ENCODE measurements around the gene TRPC4AP.

Gene TRPC4AP

GRCh38 chr20:34989670-34990069, 102.9 kb downstream of the TRPC4AP start:
- no peak for FAIRE-seq

DNA sequence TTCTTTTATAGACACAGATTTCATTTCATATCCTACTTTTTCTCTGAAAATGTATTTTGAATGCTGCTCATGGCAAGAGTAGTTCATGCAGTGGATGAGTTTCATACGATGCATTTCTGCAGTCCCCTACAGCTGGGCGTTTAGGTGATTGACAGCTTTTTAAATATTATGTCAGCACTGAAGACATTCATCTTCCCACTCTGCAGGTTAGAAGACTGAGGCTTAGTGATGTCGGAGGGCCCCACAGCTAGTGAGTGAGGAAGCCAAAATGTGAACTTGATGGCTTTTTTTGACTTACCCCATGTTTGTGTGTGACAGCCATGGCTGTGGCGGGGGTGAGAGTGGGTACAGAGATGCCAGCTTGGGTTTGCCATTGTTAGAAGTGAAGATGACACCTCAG, 103.5 kb downstream of the TRPC4AP start:
- FAIRE-seq (no peak), DNase-seq (ENCODE audit: low spot score) (no peak)

More at GRCh38 chr20:34989670-34990069, 102.9 kb downstream of the TRPC4AP start:
- no peak for DNase-seq (ENCODE audit: low spot score)

GRCh38 chr20:34988191-34988540, 104.4 kb downstream of the TRPC4AP start:
- FAIRE-seq: no peak
- DNase-seq (ENCODE audit: low spot score): no peak

- DNase-seq (ENCODE audit: low spot score) (no peak), FAIRE-seq (no peak)
Observed at GRCh38 chr20:34987288-34988190, 105.1 kb downstream of the TRPC4AP start.

- DNase-seq (ENCODE audit: low spot score): no peak
Observed at GRCh38 chr20:34986311-34987287, 106.0 kb downstream of the TRPC4AP start.

GRCh38 chr20:34985461-34986310, 106.9 kb downstream of the TRPC4AP start:
- FAIRE-seq (no peak), DNase-seq (ENCODE audit: low spot score) (no peak)

More at GRCh38 chr20:34986311-34987287, 106.0 kb downstream of the TRPC4AP start:
- no peak for FAIRE-seq

DNA sequence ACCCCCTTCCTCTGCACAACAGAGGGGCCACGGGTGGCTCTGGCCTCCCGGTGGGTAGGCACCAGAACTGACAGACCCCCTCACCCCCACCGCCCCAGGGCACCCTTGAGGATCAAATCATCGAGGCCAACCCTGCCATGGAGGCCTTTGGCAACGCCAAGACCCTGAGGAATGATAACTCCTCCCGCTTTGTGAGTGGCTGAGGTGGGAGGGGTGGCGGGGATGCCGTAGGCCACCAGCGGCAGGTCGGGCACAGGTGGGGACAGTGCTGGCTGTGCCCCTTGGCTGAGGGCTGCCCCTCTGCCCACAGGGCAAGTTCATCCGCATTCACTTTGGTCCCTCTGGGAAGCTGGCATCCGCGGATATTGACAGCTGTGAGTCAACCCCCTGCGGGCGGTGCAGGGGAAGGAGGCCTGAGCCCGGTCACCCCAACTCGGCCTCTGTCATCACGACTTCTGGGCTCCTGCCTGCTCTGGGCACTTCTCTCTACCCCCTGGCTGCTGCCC, 107.8 kb downstream of the TRPC4AP start:
- no peak for DNase-seq (ENCODE audit: low spot score)
- FAIRE-seq: no peak

- DNase-seq (ENCODE audit: low spot score): no peak
- FAIRE-seq: no peak
Observed at GRCh38 chr20:34983995-34984735, 108.4 kb downstream of the TRPC4AP start.

DNA sequence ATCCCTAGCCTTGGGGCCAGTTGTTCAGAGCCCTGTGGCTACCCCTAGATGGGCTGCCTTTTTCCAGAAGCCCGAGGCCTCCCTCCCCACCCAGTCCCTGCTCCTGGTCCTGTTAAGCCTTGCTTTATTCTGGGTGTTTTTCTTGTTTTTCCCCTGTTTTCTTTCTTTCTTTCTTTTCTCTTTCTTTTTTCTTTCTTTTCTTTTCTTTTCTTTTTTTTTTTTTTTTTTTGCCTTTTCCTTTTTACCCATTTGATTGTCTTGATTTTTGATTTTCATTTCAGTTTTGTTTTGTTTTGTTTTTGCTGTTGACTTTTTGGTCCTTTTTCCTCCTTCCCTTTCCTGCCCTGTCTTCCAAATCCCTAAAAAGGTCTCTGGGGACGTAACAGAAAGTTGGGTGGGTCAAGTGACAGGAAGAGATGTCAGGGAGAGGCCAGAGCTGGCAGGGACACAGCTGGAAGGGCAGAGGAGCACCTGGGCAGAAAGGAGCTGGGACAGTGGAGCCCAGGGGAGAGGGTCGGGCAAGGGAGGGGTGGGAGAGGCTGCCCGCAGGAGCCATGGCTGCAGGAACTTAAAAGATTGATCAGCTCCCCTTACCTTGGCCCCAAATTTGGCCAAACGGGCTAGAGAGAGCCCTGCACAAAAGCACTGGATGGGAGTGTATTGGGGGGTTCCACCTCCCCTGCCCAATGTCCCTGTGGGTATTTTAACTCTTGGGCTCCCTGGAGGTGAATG, 109.4 kb downstream of the TRPC4AP start:
- FAIRE-seq: no peak

DNA sequence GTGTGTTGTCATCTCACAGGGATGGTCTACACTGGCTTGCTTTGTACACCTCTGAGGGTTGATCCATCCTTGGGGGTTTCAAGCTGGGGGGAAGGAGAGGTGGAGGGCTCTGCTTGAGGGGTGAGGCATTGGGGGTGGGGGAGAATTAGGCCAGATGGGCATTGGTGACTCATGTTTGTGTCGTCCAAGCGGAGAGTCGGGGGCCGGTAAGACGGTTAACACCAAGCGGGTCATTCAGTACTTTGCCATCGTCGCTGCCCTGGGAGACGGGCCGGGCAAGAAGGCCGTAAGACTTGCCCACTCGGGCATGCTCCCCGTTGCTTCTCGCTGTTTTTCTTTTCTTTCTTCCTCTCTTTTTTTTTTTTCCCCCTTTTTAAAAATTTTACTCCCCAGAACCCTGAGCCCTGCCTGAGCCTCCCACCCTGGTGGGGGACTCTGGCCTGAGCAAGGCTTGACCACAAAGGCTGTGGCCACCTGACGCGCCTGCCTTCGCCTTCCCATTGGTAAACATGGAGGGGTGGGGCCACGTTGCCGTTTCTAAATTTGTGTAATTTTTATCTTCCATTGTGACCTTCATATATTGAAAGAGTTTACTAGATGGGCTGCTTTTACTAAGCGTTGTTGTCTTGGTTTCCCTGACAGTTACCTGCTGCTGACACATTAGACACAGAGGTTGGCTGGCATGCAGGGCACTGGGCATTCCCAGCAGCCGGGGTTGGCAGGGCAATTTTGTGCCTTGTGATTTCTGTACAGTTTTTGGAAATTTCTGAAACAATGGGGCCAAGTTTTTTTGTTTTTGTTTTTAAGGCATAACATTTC, 110.1 kb downstream of the TRPC4AP start:
- no peak for FAIRE-seq
- no peak for DNase-seq (ENCODE audit: low spot score)

More for the DNA sequence above, 109.4 kb downstream of the TRPC4AP start:
- DNase-seq (ENCODE audit: low spot score): no peak

GRCh38 chr20:34980543-34981233, 111.9 kb downstream of the TRPC4AP start:
- no peak for DNase-seq (ENCODE audit: low spot score)
- FAIRE-seq: no peak

GRCh38 chr20:34979366-34980153, 113.0 kb downstream of the TRPC4AP start:
- no peak for FAIRE-seq
- DNase-seq (ENCODE audit: low spot score): no peak

GRCh38 chr20:34978092-34978744, 114.4 kb downstream of the TRPC4AP start:
- DNase-seq (ENCODE audit: low spot score) (no peak), FAIRE-seq (no peak)

GRCh38 chr20:34977365-34978091, 115.1 kb downstream of the TRPC4AP start:
- no peak for FAIRE-seq
- no peak for DNase-seq (ENCODE audit: low spot score)

DNA sequence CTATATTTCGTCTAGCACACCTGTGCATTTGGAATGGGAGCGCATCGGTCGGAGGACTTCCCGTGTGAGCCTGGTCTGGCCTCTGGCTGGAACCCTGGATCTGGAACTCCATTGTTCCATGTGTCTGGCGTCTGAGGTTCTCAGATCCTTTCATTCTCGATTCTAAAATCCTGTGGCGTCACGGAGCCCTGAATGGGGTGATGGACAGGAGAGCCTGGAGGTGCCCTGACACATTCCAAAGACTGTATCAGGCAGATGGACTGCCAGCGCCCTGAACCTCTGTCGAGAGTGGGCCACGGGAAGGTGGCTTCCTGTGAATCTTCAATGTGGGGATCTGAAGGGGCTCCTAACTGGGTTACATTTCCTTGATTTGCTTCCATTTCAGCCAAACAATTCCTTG, 116.3 kb downstream of the TRPC4AP start:
- FAIRE-seq: no peak
- no peak for DNase-seq (ENCODE audit: low spot score)

GRCh38 chr20:34974246-34974645, 118.4 kb downstream of the TRPC4AP start:
- FAIRE-seq (no peak), DNase-seq (ENCODE audit: low spot score) (no peak)

Data from RCC 7860 (cell line).